GM18505 (cell line): ENCODE measurements around the gene UBE2B.
"Not testable (repeated sequence)": the region's sequence is repeated elsewhere in the genome, so short reads cannot be mapped to it uniquely, and the experiment has no call there.

Source experiments
- ATAC-seq: cut with Tn5 transposase; IDR thresholded peaks from one replicate; pipeline ENCODE4 v1.9.1; 2021; ENCODE audit not compliant: unreplicated experiment
- POLR2A ChIP-seq: IDR thresholded peaks from 4 replicates; pipeline ENCODE4 v1.6.1; 2011; ENCODE audit warnings: borderline replicate concordance; ENCODE audit not compliant: insufficient read depth, insufficient read length; ENCODE audit errors: extremely low read depth

Gene UBE2B

GRCh38 chr5:134417707-134418106 lies 46.3 kb downstream of the UBE2B start:
- no peak for TF ChIP-seq POLR2A
- ATAC-seq: no peak

GRCh38 chr5:134418958-134419357 lies 47.6 kb downstream of the UBE2B start:
- no peak for TF ChIP-seq POLR2A
- ATAC-seq: no peak

- TF ChIP-seq POLR2A: no peak
- ATAC-seq: no peak
These were observed 49.0 kb downstream of the UBE2B start for GRCh38 chr5:134420343-134420742.

GRCh38 chr5:134421038-134421437 lies 49.7 kb downstream of the UBE2B start:
- ATAC-seq: not testable (repeated sequence)

- no peak for TF ChIP-seq POLR2A
- no peak for ATAC-seq
These were observed 51.5 kb downstream of the UBE2B start for GRCh38 chr5:134422791-134423365.

DNA sequence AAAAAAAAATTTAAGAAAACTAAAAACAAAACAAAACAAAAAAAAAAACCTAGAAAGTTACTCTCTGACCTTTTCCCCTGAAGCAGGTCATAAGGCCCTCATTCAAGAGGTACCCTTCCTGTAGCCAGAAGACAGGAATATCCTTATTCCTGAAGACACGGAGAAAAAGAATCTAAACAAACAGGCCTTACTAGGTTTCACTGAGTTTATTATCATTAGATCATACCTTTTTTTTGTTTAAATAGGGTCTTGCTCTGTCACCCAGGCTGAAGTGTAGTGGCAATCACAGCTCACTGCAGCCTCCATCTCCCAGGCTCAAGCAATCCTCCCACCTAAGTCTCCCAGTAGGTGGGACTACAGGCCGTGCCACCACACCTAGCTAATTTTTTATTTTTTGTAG lies 52.0 kb downstream of the UBE2B start:
- no peak for ATAC-seq
- TF ChIP-seq POLR2A: no peak

GRCh38 chr5:134426361-134426760 lies 55.0 kb downstream of the UBE2B start:
- TF ChIP-seq POLR2A: no peak
- no peak for ATAC-seq

GRCh38 chr5:134427540-134428041 lies 56.2 kb downstream of the UBE2B start:
- no peak for TF ChIP-seq POLR2A

DNA sequence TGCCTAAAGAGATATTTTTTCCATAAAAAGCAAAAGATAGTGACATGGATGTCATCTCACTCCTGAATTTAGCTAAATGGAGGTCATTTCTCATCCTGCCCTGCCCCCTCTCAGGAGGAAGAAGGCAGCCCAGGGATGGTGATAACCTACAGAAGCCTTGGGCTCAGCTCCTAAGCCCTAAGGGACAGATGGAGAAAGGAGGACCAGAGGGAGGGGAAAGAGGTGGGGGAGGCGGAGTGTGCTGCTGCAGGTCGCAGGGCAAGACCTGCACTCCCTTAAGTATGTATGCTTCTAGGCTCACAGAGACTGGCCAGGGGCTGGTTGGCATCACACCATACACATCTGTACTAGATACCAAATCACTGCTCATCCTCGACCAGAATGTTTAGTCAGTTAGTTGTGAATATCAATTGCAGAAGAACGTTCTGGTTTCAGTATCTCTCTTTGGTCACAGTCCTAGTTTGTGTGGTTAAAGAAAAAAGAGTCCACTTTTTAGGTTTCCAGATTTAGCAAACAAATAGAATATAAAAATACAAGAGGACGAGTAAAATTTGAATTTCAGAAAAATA lies 58.7 kb downstream of the UBE2B start:
- TF ChIP-seq POLR2A: no peak
- ATAC-seq: no peak

More at GRCh38 chr5:134427540-134428041, 56.2 kb downstream of the UBE2B start:
- ATAC-seq: no peak

- no peak for ATAC-seq
- no peak for TF ChIP-seq POLR2A
These were observed 60.8 kb downstream of the UBE2B start for GRCh38 chr5:134432174-134432573.

GRCh38 chr5:134432677-134433359 lies 61.4 kb downstream of the UBE2B start:
- ATAC-seq: no peak
- TF ChIP-seq POLR2A: no peak

DNA sequence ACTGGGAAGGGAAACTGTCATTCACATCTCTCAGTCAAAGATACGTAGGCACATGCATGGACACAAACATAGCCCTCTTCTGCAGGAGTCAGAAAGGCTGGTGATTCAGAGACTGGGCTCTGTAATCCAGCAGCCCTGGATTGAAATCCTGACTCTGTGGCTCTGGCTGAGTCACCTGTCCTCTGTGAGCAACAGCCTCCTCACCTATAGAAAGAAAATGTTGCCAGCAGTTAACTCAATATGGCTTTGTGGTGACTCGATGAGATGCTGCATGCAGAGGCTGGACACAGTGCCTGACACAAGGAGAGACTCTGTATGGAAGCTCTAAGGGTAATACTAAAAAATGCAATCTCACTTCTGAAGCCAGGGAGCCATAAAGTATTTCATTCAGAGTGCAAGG lies 64.2 kb downstream of the UBE2B start:
- no peak for ATAC-seq
- no peak for TF ChIP-seq POLR2A

DNA sequence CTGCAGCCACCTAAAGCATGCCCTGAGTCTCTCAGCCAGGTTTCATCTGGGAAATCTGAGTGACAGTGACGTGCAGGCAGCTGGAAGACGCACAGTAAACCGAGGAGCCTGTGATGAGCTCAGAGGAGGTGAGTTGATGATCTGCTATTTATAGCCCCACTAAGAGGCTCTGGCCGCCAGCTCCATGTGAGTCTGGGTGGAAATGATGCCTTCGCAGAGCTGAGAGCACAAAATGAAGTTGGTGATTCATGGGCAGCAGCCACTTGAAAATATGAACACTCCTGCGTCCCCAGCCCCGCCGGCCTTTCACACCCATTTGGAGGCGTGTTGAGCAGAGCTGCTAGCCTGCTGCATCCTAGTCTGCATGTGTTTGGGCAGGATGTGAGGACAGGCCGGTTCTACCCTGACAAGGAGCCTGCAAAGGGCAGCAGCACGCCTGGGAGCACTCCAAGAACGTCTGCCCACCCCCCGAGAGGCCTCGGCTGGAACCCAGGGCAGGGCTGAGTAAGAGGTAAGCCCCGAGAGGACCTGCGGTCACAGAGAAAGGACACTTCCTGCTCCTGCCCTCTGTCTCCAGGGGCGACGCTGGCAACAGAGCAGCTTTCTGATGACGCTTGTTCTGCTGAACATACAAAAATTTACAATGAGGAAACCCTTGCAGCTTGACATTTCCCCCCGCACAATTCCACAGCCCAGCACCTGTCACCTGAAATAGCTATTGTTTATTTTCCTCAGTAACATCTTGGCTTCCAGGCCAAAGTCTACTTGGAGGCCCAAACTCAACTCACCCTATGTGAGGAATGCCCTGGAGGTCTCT lies 65.4 kb downstream of the UBE2B start:
- peak; percentile 70 for ATAC-seq
- TF ChIP-seq POLR2A: no peak
